PFSK-1 (cell line): ENCODE measurements around the gene MLXIPL.

Experiments
- FOXP2 ChIP-seq: optimal IDR thresholded peaks from 2 replicates; pipeline ENCODE3; 2011; ENCODE audit warnings: borderline replicate concordance, control low read depth, inconsistent platforms; ENCODE audit not compliant: insufficient read depth; ENCODE audit errors: extremely low read length, extremely low read depth
- POLR2AphosphoS5 ChIP-seq: IDR thresholded peaks from 2 replicates; pipeline ENCODE4 v1.6.1; 2012; ENCODE audit warnings: low read depth, mild to moderate bottlenecking, control low read depth, low read length, moderate library complexity
- REST ChIP-seq, 2 experiments: IDR thresholded peaks; 2 replicates each; pipeline versions ENCODE4 v1.6.1 to v1.8.0; 2011 to 2012; ENCODE audit warnings: low read depth in 2 of 2, low read length in 2 of 2, control low read depth in 1 of 2, inconsistent platforms in 1 of 2, mild to moderate bottlenecking in 1 of 2, moderate library complexity in 1 of 2; ENCODE audit not compliant: insufficient read depth in 1 of 2
- SIN3A ChIP-seq: IDR thresholded peaks from 2 replicates; pipeline ENCODE4 v1.6.1; 2012; ENCODE audit warnings: mild to moderate bottlenecking, low read length, moderate library complexity, borderline replicate concordance; ENCODE audit not compliant: insufficient read depth
- TAF1 ChIP-seq: IDR thresholded peaks from 2 replicates; pipeline ENCODE4 v1.6.1; 2012; ENCODE audit warnings: low read length, control low read depth, borderline replicate concordance; ENCODE audit not compliant: insufficient read depth

The MLXIPL gene

GRCh38 chr7:73599916-73600315, 24.4 kb downstream of the MLXIPL start:
- no peak for TF ChIP-seq SIN3A
- no peak for TF ChIP-seq FOXP2
- TF ChIP-seq TAF1 = no peak
- no peak for TF ChIP-seq POLR2AphosphoS5

GRCh38 chr7:73599151-73599882, 25.0 kb downstream of the MLXIPL start:
- no peak for TF ChIP-seq TAF1
- no peak for TF ChIP-seq FOXP2
- TF ChIP-seq SIN3A = no peak
- no peak for TF ChIP-seq REST (IDR thresholded peaks at IDR 0.05; ENCODE audit: insufficient read depth in 1 of 2, low read depth in 2 of 2, low read length in 2 of 2)
- no peak for TF ChIP-seq POLR2AphosphoS5

- TF ChIP-seq TAF1 (no peak), SIN3A (no peak), REST (IDR thresholded peaks at IDR 0.05; ENCODE audit: insufficient read depth in 1 of 2, low read depth in 2 of 2, low read length in 2 of 2) (no peak)
Observed at GRCh38 chr7:73597978-73598782, 26.1 kb downstream of the MLXIPL start.

GRCh38 chr7:73596191-73597065, 27.9 kb downstream of the MLXIPL start:
- no peak for TF ChIP-seq SIN3A
- no peak for TF ChIP-seq FOXP2
- TF ChIP-seq TAF1 = no peak
- no peak for TF ChIP-seq POLR2AphosphoS5
- no peak for TF ChIP-seq REST (IDR thresholded peaks at IDR 0.05; ENCODE audit: insufficient read depth in 1 of 2, low read depth in 2 of 2, low read length in 2 of 2)

- TF ChIP-seq FOXP2 (no peak), REST (IDR thresholded peaks at IDR 0.05; ENCODE audit: insufficient read depth in 1 of 2, low read depth in 2 of 2, low read length in 2 of 2) (no peak), POLR2AphosphoS5 (no peak), TAF1 (no peak), SIN3A (no peak)
Observed at GRCh38 chr7:73595358-73595757, 29.0 kb downstream of the MLXIPL start.
